HEK293 (cell line): ENCODE measurements around the gene RDH16.

Experiments used
- CTCF ChIA-PET: fragments of 350-600 bp; formaldehyde crosslinking; extraction: SDS; loops from one replicate; lab custom pipeline; 2021; ENCODE audit warnings: antibody characterized with exemption; lab: Yijun Ruan, JAX
- POLR2A ChIA-PET: fragments of 300-600 bp; formaldehyde crosslinking; extraction: SDS; loops from one replicate; lab custom pipeline; 2020; ENCODE audit warnings: antibody characterized with exemption, inconsistent platforms; lab: Yijun Ruan, JAX
- H3K27ac ChIP-seq: fragments of 200-500 bp; sonication (Bioruptor generic); 2 replicates; pipeline ENCODE4 v1.5.1; 2014; ENCODE audit warnings: low read depth, low read length, control low read depth, inconsistent platforms; ENCODE audit errors: extremely low read depth
- H3K36me3 ChIP-seq, 2 experiments: fragments of 200-500 bp in 1 of 2; sonication (Bioruptor generic) in 1 of 2; 1 replicate in 1 of 2; 2 replicates in 1 of 2; pipeline ENCODE4 v1.5.1; 2014 to 2017; ENCODE audit warnings: inconsistent platforms in 2 of 2, low read length in 2 of 2; ENCODE audit not compliant: control insufficient read depth in 2 of 2, insufficient read depth in 1 of 2
- H3K4me1 ChIP-seq: fragments of 200-500 bp; sonication (Bioruptor generic); 2 replicates; pipeline ENCODE4 v1.5.1; 2014; ENCODE audit warnings: mild to moderate bottlenecking, low read length, inconsistent platforms; ENCODE audit not compliant: control insufficient read depth, insufficient read depth
- H3K4me3 ChIP-seq: 2 replicates; pipeline ENCODE4 v1.5.1; 2011; ENCODE audit warnings: low read depth, mild to moderate bottlenecking, control low read depth, low read length, moderate library complexity
- H3K9me3 ChIP-seq: fragments of 200-500 bp; sonication (Bioruptor generic); 2 replicates; pipeline ENCODE4 v1.5.1; 2014; ENCODE audit warnings: low read depth, low read length, inconsistent platforms; ENCODE audit not compliant: control insufficient read depth, insufficient read depth
- HOXA7 ChIP-seq: sonication (generic); formaldehyde crosslinking; IDR thresholded peaks from 2 replicates; pipeline ENCODE4 v1.8.1; 2022; ENCODE audit warnings: missing genetic modification reagents, borderline replicate concordance
- HOXD13 ChIP-seq: sonication (generic); formaldehyde crosslinking; IDR thresholded peaks from 2 replicates; pipeline ENCODE4 v1.8.0; 2022; ENCODE audit warnings: missing genetic modification reagents, borderline replicate concordance
- MZF1 ChIP-seq: fragments of 450-650 bp; formaldehyde crosslinking; IDR thresholded peaks from 2 replicates; pipeline ENCODE4 v1.5.1; 2017; ENCODE audit warnings: missing biosample characterization, missing genetic modification characterization, borderline replicate concordance
- ZBTB10 ChIP-seq: fragments of 450-650 bp; formaldehyde crosslinking; IDR thresholded peaks from 2 replicates; pipeline ENCODE4 v1.5.1; 2016; ENCODE audit warnings: missing biosample characterization, missing genetic modification characterization
- ZNF121 ChIP-seq: fragments of 450-650 bp; formaldehyde crosslinking; IDR thresholded peaks from 2 replicates; pipeline ENCODE4 v1.5.1; 2016; ENCODE audit warnings: missing biosample characterization, missing genetic modification characterization
- ZNF133 ChIP-seq: fragments of 450-650 bp; formaldehyde crosslinking; IDR thresholded peaks from 2 replicates; pipeline ENCODE4 v1.5.1; 2016; ENCODE audit warnings: missing biosample characterization, missing genetic modification characterization
- ZNF223 ChIP-seq: fragments of 450-650 bp; formaldehyde crosslinking; IDR thresholded peaks from 2 replicates; pipeline ENCODE4 v1.5.1; 2016; ENCODE audit warnings: missing biosample characterization, missing genetic modification characterization
- ZNF24 ChIP-seq: fragments of 450-650 bp; formaldehyde crosslinking; IDR thresholded peaks from 2 replicates; pipeline ENCODE4 v1.5.1; 2016; ENCODE audit warnings: missing biosample characterization, missing genetic modification characterization
- ZNF404 ChIP-seq: fragments of 450-650 bp; formaldehyde crosslinking; IDR thresholded peaks from 2 replicates; pipeline ENCODE4 v1.5.1; 2017; ENCODE audit warnings: missing biosample characterization, missing genetic modification characterization
- ZNF510 ChIP-seq: fragments of 450-650 bp; formaldehyde crosslinking; IDR thresholded peaks from 2 replicates; pipeline ENCODE4 v1.5.1; 2018; ENCODE audit warnings: mild to moderate bottlenecking, missing genetic modification characterization, missing biosample characterization; ENCODE audit not compliant: insufficient replicate concordance
- ZNF558 ChIP-seq: fragments of 450-650 bp; formaldehyde crosslinking; IDR thresholded peaks from 2 replicates; pipeline ENCODE4 v1.5.1; 2016; ENCODE audit warnings: missing biosample characterization, missing genetic modification characterization
- ZNF585B ChIP-seq: fragments of 450-650 bp; formaldehyde crosslinking; IDR thresholded peaks from 2 replicates; pipeline ENCODE4 v1.5.1; 2016; ENCODE audit warnings: missing biosample characterization, missing genetic modification characterization
- ZNF645 ChIP-seq: fragments of 450-650 bp; formaldehyde crosslinking; IDR thresholded peaks from 2 replicates; pipeline ENCODE4; 2016; ENCODE audit warnings: missing biosample characterization, missing genetic modification characterization
- ZNF692 ChIP-seq: fragments of 450-650 bp; formaldehyde crosslinking; IDR thresholded peaks from 2 replicates; pipeline ENCODE4 v1.5.1; 2016; ENCODE audit warnings: missing biosample characterization, missing genetic modification characterization
- ZNF701 ChIP-seq: fragments of 450-650 bp; formaldehyde crosslinking; IDR thresholded peaks from 2 replicates; pipeline ENCODE4 v1.5.1; 2016; ENCODE audit warnings: missing biosample characterization, missing genetic modification characterization
- ZNF76 ChIP-seq: fragments of 450-650 bp; formaldehyde crosslinking; IDR thresholded peaks from 2 replicates; pipeline ENCODE4; 2016; ENCODE audit warnings: low read depth, missing biosample characterization, missing genetic modification characterization, borderline replicate concordance
- ZNF768 ChIP-seq: fragments of 450-650 bp; formaldehyde crosslinking; IDR thresholded peaks from 2 replicates; pipeline ENCODE4 v1.5.1; 2018; ENCODE audit warnings: missing biosample characterization, mild to moderate bottlenecking, missing genetic modification characterization
- ZNF776 ChIP-seq: fragments of 450-650 bp; formaldehyde crosslinking; IDR thresholded peaks from 2 replicates; pipeline ENCODE4 v1.5.0; 2017; ENCODE audit warnings: missing biosample characterization, missing genetic modification characterization, borderline replicate concordance
- ZNF777 ChIP-seq: fragments of 450-650 bp; formaldehyde crosslinking; IDR thresholded peaks from 2 replicates; pipeline ENCODE4 v1.5.1; 2017; ENCODE audit warnings: missing biosample characterization, missing genetic modification characterization, borderline replicate concordance
- ZSCAN5A ChIP-seq: fragments of 450-650 bp; formaldehyde crosslinking; IDR thresholded peaks from 2 replicates; pipeline ENCODE4 v1.5.1; 2016; ENCODE audit warnings: missing biosample characterization, missing genetic modification characterization

Gene RDH16

GRCh38 chr12:56935752-56936151 is 21.7 kb downstream of the RDH16 start:
- Histone ChIP-seq H3K4me1 (no peaks in the 10 kb centered on the region), H3K9me3 (no peaks in the 10 kb centered on the region), H3K27ac (no peak overlapping the region), H3K36me3 (no peaks in the 10 kb centered on the region), H3K4me3 (no peak overlapping the region)
- TF ChIP-seq MZF1 (tag by site-specific recombination) (no peak), ZNF223 (tag by site-specific recombination) (no peak), ZNF558 (tag by site-specific recombination) (no peak), ZNF768 (tag by site-specific recombination) (no peak), ZNF24 (tag by site-specific recombination) (no peak), ZNF777 (tag by site-specific recombination) (no peak), ZNF776 (tag by site-specific recombination) (no peak), ZBTB10 (no peak), ZNF585B (no peak), ZNF404 (no peak), ZNF76 (tag by site-specific recombination) (no peak), ZNF133 (tag by site-specific recombination) (no peak)
- CTCF ChIA-PET, result no interaction called here
- POLR2A ChIA-PET, result no interaction called here

GRCh38 chr12:56935157-56935556 is 22.3 kb downstream of the RDH16 start:
- TF ChIP-seq ZNF121 (tag by site-specific recombination) (no peak), HOXD13 (CRISPR knock-in tag) (no peak), ZNF692 (tag by site-specific recombination) (no peak)
- no peaks in the 10 kb centered on the region for H3K4me1 ChIP-seq
- POLR2A ChIA-PET, result no interaction called here
- H3K4me3 ChIP-seq, result no peak overlapping the region
- no peaks in the 10 kb centered on the region for H3K9me3 ChIP-seq
- H3K27ac ChIP-seq, result no peak overlapping the region
- CTCF ChIA-PET, result interaction anchor here (0.7 kb wide), 1 partner anchor 307 kb away, joined by 3 read pairs; no protein-coding TSS in a partner anchor
- no peaks in the 10 kb centered on the region for H3K36me3 ChIP-seq

GRCh38 chr12:56933826-56934625 is 23.4 kb downstream of the RDH16 start, which contains the start of gene SDR9C7:
Gene SDR9C7, minus strand, starts transcription at chr12:56934408. Its CDS starts 147 bp downstream, at chr12:56934261.
- Histone ChIP-seq H3K4me1 (no peaks in the 10 kb centered on the region), H3K4me3 (no peak within 1 kb of the TSS), H3K27ac (no peak within 1 kb of the TSS), H3K9me3 (no peaks in the 10 kb centered on the region), H3K36me3 (no peaks in the 10 kb centered on the region)
- TF ChIP-seq ZNF510 (tag by site-specific recombination), result no peak
- no peak for TF ChIP-seq ZNF645
- TF ChIP-seq ZNF701 (tag by site-specific recombination), result no peak
- TF ChIP-seq HOXA7 (CRISPR knock-in tag), result no peak
- TF ChIP-seq ZNF133 (tag by site-specific recombination), result no peak
- TF ChIP-seq ZSCAN5A (tag by site-specific recombination), result no peak
- no peak for TF ChIP-seq MZF1 (tag by site-specific recombination)
- POLR2A ChIA-PET, result no interaction called here
- CTCF ChIA-PET, result interaction anchor here (0.6 to 0.9 kb wide), 2 partner anchors 24 to 54 kb away, joined by 3 read pairs; no protein-coding TSS in a partner anchor
